PFSK-1 (cell line): Measurements from ENCODE around the gene OXSM.

Source experiments
- POLR2AphosphoS5 ChIP-seq: IDR thresholded peaks from 2 replicates; pipeline ENCODE4 v1.6.1; 2012; ENCODE audit warnings: low read depth, mild to moderate bottlenecking, control low read depth, low read length, moderate library complexity
- TF ChIP-seq, protein P1 (sequence below), 2 experiments: IDR thresholded peaks; 2 replicates each; pipeline versions ENCODE4 v1.6.1 to v1.8.0; 2011 to 2012; ENCODE audit warnings: low read depth in 2 of 2, low read length in 2 of 2, control low read depth in 1 of 2, inconsistent platforms in 1 of 2, mild to moderate bottlenecking in 1 of 2, moderate library complexity in 1 of 2; ENCODE audit not compliant: insufficient read depth in 1 of 2

GRCh38 chr3:25843332-25843731, 53.4 kb downstream of the OXSM start:
- no peak for TF ChIP-seq POLR2AphosphoS5
- TF ChIP-seq, protein P1, sequence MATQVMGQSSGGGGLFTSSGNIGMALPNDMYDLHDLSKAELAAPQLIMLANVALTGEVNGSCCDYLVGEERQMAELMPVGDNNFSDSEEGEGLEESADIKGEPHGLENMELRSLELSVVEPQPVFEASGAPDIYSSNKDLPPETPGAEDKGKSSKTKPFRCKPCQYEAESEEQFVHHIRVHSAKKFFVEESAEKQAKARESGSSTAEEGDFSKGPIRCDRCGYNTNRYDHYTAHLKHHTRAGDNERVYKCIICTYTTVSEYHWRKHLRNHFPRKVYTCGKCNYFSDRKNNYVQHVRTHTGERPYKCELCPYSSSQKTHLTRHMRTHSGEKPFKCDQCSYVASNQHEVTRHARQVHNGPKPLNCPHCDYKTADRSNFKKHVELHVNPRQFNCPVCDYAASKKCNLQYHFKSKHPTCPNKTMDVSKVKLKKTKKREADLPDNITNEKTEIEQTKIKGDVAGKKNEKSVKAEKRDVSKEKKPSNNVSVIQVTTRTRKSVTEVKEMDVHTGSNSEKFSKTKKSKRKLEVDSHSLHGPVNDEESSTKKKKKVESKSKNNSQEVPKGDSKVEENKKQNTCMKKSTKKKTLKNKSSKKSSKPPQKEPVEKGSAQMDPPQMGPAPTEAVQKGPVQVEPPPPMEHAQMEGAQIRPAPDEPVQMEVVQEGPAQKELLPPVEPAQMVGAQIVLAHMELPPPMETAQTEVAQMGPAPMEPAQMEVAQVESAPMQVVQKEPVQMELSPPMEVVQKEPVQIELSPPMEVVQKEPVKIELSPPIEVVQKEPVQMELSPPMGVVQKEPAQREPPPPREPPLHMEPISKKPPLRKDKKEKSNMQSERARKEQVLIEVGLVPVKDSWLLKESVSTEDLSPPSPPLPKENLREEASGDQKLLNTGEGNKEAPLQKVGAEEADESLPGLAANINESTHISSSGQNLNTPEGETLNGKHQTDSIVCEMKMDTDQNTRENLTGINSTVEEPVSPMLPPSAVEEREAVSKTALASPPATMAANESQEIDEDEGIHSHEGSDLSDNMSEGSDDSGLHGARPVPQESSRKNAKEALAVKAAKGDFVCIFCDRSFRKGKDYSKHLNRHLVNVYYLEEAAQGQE (IDR thresholded peaks at IDR 0.05; ENCODE audit: insufficient read depth in 1 of 2, low read depth in 2 of 2, low read length in 2 of 2): no peak
